NCI-H1105 treated with DMSO at 0.1 percent for 48 hours (cell line): Measurements from ENCODE around the gene RANBP1.
A peak's percentile ranks its signal among the peaks of the same experiment; 100 is the strongest.
"Not testable (repeated sequence)": the region's sequence is repeated elsewhere in the genome, so short reads cannot be mapped to it uniquely, and the experiment has no call there.

Source experiments
- DNase-seq: peaks from one replicate; lab custom pipeline; 2025; lab: John Stamatoyannopoulos, UW

Gene RANBP1

GRCh38 chr22:20154602-20155187 is 38.8 kb downstream of the RANBP1 start:
- DNase-seq: peak; percentile 19

DNA sequence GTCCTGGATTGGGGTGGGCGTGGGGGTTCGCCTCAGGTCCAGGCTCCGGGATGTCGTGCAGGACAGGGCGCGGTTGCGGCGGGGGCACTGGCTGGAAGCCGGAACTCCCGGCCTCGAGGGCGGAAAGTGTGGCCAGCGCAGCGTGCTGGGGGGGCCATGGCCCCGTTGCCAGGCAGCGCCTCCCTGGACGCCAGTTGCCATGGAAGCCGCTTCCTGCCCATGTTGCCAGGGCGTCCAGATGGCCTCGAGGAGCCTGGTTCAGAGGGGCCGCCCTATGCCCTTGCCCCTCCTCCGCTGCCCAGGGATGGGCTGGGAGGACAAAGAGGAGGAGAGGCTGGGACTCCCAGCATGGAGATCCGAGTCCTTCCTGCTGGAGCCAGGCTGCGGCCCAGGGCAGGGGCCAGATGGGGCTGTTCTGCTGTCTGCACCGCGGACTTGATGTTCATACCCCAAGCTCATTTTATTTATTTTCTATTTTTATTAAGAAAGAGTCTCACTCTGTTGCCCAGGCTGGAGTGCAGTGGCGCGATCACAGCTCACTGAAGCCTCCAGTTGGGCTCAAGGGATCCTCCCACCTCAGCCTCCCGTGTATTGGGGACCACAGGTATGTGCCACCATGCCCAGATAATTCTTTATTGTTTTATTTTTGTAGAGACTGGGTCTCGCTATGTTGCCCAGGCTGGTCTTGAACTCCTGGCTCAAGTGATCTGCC is 39.6 kb downstream of the RANBP1 start:
- peak; percentile 90 for DNase-seq

DNA sequence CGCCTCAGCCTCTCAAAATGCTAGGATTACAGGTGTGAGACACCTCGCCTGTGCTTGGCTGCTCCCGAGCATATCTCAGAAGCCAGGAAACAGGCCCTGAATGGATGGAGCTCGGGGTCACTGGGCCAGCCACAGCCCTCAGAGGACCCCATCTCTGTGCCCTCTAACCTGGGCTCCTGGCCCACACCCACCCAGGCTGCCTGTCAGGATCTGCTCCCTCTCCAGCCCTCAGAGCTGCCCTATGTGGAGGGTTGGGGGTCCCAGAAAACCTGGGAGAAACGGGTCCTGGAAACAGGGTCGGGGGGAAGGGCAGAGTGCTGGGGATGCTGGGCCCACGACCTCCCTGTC is 40.1 kb downstream of the RANBP1 start:
- DNase-seq: no peak

GRCh38 chr22:20156611-20157429 is 40.9 kb downstream of the RANBP1 start:
- DNase-seq: peak; percentile 40

DNA sequence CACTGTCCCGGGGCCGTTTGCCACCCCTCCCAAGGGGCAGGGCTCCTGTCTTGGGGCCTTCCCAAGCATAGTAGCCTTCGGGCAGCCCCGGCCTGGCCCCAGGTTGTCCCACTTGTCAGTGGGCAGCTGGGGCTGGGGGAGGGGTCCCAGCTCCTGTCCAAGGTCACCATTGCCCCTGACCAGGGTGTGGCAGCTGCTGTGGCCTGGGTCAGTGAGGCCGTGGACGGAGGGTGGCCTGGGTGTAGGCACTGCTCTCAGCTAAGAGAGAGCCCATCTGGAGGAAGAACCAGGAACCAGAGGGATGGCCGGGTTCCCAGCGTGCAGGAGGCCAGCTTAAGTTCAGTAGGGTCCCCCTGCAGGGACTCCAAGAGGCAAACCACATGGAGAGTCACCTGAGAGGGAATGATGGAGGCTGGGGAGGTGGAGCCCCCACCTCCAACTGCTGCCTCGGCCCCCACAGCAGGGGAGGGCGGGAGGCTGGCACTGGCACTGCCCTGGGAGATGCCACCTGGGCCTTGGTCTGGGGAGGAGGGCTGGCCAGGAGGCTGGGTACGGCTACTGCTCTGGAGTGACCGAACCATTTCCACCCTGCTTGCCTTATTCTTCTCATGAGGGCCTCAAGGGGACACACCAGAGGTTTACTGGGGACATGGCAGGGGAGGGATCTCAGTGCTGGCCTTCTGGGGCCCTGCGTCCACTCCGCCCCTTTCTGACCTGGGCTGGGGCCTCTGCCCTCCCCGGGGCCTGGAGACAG is 41.7 kb downstream of the RANBP1 start:
- DNase-seq: no peak

- no peak for DNase-seq
These were observed 42.6 kb downstream of the RANBP1 start for GRCh38 chr22:20158391-20159036.

- no peak for DNase-seq
These were observed 43.2 kb downstream of the RANBP1 start for GRCh38 chr22:20159076-20159475.

DNA sequence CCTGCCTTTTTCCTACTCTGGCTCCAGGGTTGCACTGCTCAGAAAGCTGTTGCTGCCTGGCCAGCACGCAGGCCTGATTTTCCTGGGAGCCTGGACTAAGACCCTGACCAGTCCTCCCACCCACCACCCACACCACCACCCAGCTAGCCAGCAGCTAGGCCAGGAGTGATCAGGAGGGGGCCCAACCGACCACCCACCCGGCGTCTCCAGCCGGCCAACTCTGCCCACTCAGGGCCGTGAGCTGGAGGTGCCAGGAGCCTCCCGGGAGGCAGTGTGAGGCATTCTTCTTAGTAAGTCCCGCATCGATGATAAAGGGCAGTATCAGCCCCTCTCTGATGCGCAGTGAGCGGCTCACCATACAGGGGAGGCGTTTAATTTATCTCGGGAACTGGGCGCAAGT is 43.6 kb downstream of the RANBP1 start:
- not testable (repeated sequence) for DNase-seq

DNA sequence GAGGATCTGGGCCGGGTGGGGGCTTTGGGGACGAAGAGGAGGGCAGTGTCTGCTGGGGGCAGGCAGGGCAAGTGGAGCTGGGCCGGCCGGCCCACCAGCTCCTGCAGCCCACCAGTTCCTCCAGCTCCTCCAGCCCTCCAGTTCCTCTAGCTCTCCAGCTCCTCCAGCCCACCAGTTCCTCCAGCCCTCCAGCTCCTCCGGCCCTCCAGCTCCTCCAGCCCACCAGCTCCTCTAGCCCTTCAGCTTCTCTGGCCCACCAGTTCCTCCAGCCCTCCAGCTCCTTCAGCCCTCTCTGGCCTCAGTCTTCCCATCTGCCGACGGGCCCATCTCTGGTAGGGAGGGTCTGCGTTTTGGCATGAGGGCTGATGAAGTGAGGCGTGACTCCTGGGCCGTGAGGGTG is 44.1 kb downstream of the RANBP1 start:
- no peak for DNase-seq

DNA sequence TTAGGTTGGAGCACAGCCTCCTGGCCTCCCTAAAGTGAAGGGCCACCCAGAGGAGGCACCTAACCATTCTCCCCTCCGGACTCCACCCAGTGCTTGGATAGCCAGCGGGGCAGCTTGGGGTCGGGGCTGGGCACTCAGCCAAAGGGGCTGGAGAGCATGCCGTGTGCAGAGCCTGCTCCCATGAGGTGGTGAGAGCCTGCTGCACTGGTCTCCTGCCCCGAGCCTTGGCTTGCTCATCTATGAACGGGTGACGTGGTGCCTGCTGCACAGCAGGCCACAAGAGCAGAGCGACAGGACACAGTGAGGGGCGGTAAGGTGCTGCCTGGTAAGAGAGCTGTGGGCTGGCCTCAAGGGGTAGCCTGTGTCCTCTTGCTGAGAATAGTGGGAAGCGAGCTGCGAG is 49.0 kb downstream of the RANBP1 start:
- DNase-seq: no peak

- DNase-seq: no peak
These were observed 49.5 kb downstream of the RANBP1 start for GRCh38 chr22:20165421-20165820.

DNA sequence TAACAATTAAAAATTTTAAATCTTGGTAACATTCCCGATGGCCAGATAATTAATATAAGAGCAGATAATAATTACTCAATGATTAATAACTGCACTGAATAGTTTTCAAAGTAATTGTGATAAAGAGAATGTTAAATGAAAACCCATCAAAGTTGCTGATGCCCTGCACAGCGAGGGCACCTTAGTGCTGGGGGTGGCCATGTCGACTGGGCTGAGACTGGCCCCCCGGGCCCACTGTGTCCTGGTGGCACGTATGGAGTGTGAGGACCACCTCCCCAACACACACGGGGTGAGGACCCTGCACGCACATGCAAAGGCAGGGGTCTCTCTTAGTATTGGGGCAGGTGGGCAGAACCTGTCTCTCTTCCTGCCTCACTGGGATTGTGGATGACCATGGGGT is 50.0 kb downstream of the RANBP1 start:
- DNase-seq: no peak

- DNase-seq: no peak
These were observed 50.8 kb downstream of the RANBP1 start for GRCh38 chr22:20166703-20167102.

DNA sequence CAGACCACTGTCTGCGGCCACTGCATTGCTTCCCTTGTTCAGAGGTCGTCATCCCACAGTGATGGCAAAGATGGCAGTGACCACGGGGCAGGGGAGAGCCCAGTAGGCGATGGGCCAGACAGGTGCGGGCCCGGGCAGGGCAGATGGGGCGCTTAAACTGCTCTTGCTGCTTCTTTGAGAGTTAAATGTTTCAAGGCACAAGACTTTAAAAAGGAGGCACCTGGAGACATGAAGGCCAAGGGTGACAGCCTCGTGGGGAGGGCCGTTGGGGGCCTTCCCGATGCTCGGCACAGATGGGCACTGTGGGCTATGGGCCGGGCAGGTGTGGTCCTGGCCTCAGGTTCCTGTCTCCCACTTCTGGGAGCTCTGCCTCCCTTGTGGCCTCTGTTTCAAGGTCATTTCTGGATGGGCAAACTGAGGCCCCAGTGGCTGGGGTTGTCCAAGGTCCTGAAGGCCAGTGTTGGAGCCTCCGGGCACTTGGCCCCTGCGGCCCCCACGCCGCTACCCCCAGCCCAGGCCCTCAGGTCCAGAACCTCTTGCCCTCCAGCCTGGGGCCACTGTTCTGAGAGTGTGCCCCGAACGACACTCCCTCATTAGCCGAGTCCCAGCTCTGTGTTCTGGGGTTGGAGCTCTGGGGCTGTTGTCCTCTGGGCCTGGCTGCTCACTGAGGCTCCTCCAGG is 51.9 kb downstream of the RANBP1 start:
- DNase-seq: no peak

- no peak for DNase-seq
These were observed 53.4 kb downstream of the RANBP1 start for GRCh38 chr22:20169253-20169822.

DNA sequence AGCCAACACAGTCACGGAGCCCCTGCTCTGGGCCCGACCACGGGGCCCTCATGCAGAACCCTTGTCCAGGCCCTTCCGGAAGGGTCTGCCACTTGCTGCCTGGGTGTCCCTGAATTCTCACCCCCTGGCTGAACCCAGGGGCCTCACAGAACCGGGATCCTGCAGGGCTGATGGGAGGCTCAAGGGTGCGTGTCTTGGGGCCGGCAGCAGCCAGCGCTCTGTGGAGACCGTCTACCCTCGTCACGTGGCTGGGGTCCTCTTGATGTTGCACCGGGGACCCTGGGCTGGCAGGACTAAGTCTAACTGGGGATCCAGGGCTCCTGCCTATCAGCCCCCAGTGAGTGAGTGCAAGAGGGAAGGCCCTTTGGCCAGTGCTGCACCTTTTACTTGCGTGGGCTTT is 54.3 kb downstream of the RANBP1 start:
- DNase-seq: no peak

DNA sequence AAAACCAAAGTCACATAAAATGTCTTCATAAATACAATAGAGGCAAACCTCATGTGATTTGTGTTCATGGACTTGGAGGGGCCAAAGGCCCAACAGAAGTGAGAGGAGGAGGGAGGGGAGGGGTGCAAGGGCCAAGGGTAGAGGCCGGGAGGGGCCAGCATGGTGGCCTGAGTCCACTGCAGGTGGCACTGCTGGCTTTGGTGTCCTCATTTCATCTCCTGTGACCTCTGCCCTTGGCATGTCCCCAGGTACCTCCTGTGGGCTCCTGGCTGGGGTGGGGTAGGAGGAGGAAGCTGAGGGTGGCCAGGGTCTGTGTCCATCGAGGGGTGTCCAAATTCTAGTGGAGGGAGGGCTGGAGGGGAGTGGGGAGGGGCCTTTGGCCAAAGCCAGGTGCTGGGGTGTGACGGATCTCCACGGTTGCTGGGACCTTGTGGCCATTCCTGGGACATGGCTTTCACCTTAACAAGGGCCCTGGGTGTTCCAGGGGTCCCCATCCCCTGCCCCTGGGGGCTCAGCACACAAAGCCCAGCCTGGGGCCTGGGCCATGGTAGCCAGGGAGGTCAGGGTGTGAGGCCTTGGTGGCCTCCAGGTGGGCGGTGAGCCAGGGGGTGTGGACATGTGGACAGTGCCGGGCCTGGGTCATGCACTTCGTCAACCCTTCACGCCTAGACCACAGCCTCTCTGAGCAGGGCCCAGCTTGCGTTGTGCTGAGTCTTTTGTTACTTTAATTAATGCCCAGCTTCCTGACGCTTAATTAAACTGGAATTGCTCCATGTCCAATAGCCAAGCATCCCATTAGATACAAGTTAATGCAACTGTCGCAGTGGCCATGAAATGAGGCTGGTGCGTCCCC is 55.6 kb downstream of the RANBP1 start:
- DNase-seq: no peak

- no peak for DNase-seq
These were observed 56.3 kb downstream of the RANBP1 start for GRCh38 chr22:20172141-20172613.

DNA sequence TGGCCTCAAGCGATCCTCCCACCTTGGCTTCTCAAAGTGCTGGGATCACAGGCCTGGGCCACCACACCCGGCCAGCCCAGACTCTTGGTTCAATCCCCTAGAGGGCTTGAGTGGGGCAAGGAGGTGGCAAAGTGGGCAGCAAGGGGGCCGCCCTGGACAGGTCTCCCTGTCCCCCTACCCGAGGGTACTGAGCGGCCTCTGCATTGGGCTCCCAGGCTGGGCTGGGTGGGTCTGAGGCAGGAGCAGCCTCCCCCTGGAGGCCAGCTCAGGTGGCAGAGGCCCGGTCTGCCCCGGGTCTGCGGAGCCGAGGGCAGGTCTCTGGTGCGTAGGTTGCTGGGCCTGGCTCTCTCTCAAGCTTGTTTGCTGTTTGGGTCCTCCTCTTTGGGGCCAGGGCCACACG is 57.3 kb downstream of the RANBP1 start:
- DNase-seq: no peak

DNA sequence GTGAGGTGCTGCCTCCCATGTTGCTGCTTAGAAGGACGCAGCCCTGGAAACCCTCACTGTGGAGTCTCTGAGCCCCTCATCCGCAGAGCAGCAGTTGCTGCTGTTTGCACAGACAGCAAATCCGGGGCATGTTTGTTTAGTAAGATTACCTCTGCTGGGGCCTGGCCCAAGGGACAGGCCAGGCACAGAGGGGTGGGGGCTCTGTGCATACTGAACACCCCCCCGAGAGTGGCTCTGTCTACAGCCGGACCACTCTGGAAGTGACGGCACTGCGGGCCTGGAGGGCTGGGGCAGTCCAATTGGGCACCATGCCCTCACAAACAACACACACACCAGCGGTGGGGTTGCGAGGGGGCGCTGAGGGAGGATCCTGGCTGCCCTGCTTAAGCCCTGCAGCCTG is 57.9 kb downstream of the RANBP1 start:
- DNase-seq: no peak
